LoVo (cell line): ENCODE results near the gene ASTE1.
"Not testable (repeated sequence)": the region's sequence is repeated elsewhere in the genome, so short reads cannot be mapped to it uniquely, and the experiment has no call there.

Experiments
- DNase-seq: peaks from one replicate; pipeline ENCODE4 v3.0.0-alpha.2; 2016; ENCODE audit warnings: low spot score

The ASTE1 gene

GRCh38 chr3:131026321-131027151 lies at the start of gene ASTE1, which contains the start of gene NEK11:
TSS of gene ASTE1 (minus strand) at chr3:131026825. CDS start at chr3:131025306, 1,519 bp downstream.
TSS of gene NEK11 (plus strand) at chr3:131026877. CDS start at chr3:131029709, 2,832 bp downstream.
- DNase-seq, result peak; percentile 90

GRCh38 chr3:131075632-131076328 lies 49.2 kb upstream of the ASTE1 start:
- no peak for DNase-seq

GRCh38 chr3:131072845-131073244 lies 46.2 kb upstream of the ASTE1 start:
- no peak for DNase-seq

- no peak for DNase-seq
Observed at GRCh38 chr3:131072099-131072559, 45.5 kb upstream of the ASTE1 start.

- no peak for DNase-seq
Observed at GRCh38 chr3:131067983-131068382, 41.4 kb upstream of the ASTE1 start.

GRCh38 chr3:131053043-131053859 lies 26.6 kb upstream of the ASTE1 start:
- DNase-seq, result no peak

GRCh38 chr3:131050001-131050400 lies 23.4 kb upstream of the ASTE1 start:
- DNase-seq, result no peak

GRCh38 chr3:131048030-131048429 lies 21.4 kb upstream of the ASTE1 start:
- no peak for DNase-seq

GRCh38 chr3:131047582-131047981 lies 21.0 kb upstream of the ASTE1 start:
- no peak for DNase-seq

- DNase-seq, result not testable (repeated sequence)
Observed at GRCh38 chr3:131042271-131042985, 15.8 kb upstream of the ASTE1 start.

GRCh38 chr3:131038326-131038725 lies 11.7 kb upstream of the ASTE1 start:
- no peak for DNase-seq

GRCh38 chr3:131036986-131037385 lies 10.4 kb upstream of the ASTE1 start:
- DNase-seq, result no peak

GRCh38 chr3:131036200-131036816 lies 9.7 kb upstream of the ASTE1 start:
- no peak for DNase-seq

GRCh38 chr3:131033480-131034080 lies 7.0 kb upstream of the ASTE1 start:
- DNase-seq, result peak; percentile 46

GRCh38 chr3:131031660-131032059 lies 5.0 kb upstream of the ASTE1 start:
- DNase-seq, result no peak

- no peak for DNase-seq
Observed at GRCh38 chr3:131028844-131029243, 2.2 kb upstream of the ASTE1 start.

GRCh38 chr3:131025539-131025938 lies 1.1 kb downstream of the ASTE1 start:
- DNase-seq, result no peak

- no peak for DNase-seq
Observed at GRCh38 chr3:131020122-131020693, 6.4 kb downstream of the ASTE1 start.

- DNase-seq, result no peak
Observed at GRCh38 chr3:131018970-131019369, 7.7 kb downstream of the ASTE1 start.

- no peak for DNase-seq
Observed at GRCh38 chr3:131009698-131010097, 16.9 kb downstream of the ASTE1 start.
